GM18526 (cell line): Measurements from ENCODE around the gene INO80B.

ENCODE experiments used
- POLR2A ChIP-seq: IDR thresholded peaks from 3 replicates; pipeline ENCODE4 v1.6.1; 2011; ENCODE audit not compliant: insufficient read length; ENCODE audit errors: extremely low read depth

The INO80B gene

GRCh38 chr2:74488643-74489481, 34.0 kb downstream of the INO80B start:
- TF ChIP-seq POLR2A, result no peak

DNA sequence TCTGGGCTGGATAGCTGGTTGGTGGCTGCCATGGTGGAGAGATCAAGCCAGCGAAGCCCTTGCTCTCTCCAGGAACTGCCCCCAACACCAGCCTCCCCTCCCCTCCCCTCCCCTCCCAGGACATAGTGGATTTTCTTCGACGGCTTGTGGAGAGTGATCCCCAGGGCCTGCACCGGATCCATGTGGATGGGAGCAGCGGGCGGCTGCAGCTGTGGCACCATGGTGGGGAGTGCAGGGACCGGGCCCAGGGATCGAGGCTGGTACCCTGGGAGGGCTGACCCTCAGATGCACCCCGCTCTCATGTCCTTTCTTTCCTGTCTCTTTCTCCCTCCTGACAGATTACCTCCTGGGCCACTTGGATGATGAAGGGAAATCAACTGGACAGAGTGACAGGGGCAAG, 35.0 kb downstream of the INO80B start:
- no peak for TF ChIP-seq POLR2A

GRCh38 chr2:74491648-74492544, 37.0 kb downstream of the INO80B start:
- no peak for TF ChIP-seq POLR2A

DNA sequence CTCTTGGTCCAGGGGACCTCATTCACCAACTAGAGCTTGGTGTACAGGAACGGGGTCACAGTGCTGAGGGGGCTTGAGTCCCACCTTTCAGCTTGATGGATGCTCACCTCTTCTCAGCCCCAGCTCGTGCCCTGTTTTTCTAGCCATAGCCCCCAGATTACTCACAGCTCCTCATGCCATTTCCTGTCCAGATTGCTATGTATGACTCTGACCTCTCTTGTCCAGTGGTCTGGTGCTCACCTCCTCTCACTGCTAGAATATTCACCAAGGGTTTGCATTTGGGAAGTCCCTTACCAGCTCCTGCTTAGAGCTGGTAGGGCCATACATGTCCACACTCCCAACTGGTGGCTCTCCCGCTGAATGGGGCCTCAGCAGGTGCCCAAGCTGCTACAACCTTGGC, 38.7 kb downstream of the INO80B start:
- TF ChIP-seq POLR2A, result no peak

- TF ChIP-seq POLR2A, result no peak
These were observed 40.6 kb downstream of the INO80B start for GRCh38 chr2:74495440-74495839.

DNA sequence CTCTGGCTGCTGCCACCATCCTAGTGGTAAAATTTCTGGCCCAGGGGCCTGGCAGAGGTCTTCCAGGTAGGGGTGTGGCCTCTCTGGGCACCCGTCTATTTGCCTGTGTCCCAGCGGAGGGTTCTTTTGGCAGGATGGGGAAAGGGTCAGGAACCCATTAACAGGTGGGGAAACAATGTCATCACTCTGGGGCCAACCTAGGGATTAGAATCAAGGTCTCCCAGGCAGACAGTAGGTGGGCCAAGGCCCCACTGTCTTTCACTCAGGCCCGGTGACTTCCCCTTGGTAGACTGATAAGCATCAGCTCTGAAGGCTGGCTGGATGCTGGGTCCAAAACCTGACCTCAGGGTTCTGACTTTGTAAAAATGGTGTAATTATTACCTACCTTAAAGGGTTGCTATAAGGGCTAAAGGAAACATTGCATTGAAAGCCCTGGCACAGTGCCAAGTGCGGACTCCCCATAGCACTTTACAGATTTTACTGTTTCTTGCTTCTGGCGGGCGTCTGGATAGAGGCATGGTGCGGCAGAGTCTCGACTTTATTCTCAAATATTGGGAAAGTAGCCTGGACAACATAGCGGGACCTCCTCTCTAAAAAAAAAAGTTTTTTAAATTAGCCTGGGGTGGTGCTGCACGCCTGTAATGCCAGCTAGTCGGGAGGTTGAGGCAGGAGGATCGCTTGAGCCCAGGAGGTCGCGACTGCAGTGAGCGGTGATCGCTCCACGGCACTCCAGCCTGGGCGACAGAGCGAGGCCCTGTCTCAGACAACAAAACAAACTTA, 42.3 kb downstream of the INO80B start:
- no peak for TF ChIP-seq POLR2A

DNA sequence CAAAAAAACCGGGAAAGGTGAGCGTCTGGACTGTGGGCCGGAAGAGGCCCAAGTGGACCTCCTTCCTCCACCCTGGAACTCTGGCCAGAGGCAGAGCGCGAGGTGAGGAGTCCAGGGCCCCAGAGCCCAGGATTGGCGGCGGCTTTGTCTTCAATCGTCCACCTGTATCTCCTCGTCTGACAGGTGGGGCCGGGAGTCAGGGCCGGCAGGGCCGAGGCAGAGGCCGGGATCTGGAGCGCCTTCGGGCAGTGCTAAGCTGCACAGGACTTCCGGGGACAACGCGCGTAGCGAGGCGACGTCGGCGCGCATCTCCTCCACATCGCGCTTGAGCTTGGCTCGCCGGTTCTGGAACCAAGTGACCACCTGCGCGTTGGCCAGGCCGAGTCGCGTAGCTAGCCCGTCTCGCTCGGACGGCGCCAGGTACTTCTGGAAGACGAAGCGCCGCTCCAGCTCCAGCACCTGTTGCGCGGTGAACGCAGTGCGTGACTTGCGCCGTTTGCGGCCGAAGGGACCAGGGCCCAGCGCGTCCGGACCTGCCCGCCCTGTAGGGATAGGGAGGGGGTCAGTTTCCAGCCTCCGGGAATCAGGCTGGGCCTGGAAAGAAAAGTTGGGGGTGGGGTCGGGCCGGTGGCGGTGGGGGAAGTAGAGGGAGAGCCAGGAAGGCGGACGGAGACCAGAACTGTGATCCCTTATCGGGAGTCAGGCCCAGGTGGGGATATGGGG, 43.1 kb downstream of the INO80B start:
- peak; percentile 38 for TF ChIP-seq POLR2A

- TF ChIP-seq POLR2A, result no peak
These were observed 43.8 kb downstream of the INO80B start for GRCh38 chr2:74498500-74499266.

GRCh38 chr2:74499267-74499939, 44.5 kb downstream of the INO80B start, which contains the start of gene LBX2:
Gene LBX2, minus strand, starts transcription at chr2:74499603. Its CDS starts 66 bp downstream, at chr2:74499537.
- no peak for TF ChIP-seq POLR2A

DNA sequence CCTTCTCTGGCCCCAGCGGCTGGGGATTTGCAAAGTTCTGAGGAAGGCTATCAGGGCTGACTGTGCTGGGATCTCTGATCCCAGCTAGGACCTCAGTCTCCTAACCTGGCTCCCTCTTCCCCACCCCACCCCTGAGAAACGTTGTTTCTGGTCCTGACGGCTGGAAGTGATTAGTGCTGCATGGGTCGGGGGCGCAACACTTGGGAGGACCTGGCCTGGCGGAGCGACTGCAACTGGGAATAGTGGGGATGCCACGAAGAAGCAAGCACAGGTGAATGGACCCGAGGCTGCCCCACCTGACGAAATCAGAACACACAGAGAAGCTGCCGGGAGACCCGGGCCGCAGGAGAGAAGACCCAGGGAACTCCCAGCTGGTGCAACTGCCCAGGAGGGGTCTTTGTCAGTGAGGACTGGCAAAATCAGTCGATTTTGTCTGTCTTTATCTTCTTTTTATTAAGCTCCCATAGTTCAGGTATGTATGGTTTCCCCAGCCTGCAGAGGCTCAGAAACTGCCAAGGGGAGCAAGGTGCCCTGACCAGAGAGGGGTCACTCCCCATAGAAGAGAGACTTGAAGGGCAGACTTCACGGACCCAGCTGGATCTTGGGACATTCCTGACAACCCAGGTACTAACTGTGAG, 45.2 kb downstream of the INO80B start:
- TF ChIP-seq POLR2A, result no peak

- TF ChIP-seq POLR2A, result no peak
These were observed 45.7 kb downstream of the INO80B start for GRCh38 chr2:74500578-74500946.

GRCh38 chr2:74501335-74502071, 46.6 kb downstream of the INO80B start:
- no peak for TF ChIP-seq POLR2A

DNA sequence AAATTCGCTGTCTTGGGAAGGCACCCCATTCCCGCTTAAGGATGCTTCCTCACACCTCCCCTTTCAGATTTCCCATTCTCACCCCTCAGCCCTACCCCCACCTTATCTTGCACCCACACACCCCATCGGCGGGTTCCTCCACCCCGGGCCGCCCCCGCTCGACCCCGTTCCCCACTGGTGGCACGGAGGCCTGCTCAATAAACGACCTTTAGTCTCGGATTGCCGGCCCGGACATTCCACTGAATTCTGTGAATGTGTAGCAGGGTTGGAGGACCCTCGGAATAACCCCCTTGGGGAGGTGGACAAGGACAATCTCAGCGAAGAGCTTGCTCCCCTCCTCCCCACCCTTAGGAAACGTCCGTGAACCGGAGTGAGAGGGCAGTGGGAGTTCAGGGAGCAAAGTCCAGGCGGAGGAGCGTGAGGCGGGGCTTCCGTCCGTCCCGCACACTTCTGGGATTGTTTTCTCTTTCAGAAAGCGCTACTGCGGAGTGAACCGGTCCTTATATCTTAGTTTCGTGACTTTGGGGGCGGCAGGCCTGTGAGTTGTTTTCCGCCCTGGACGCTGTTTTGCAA, 47.3 kb downstream of the INO80B start:
- no peak for TF ChIP-seq POLR2A
